ENCODE data around the gene SLC35F1. TPM values are rescaled to one million over a fixed set of nuclear protein-coding genes. Genes with fewer than 3 reads are reported as not detected.

The SLC35F1 gene
- total and polyA plus RNA-seq, 3 donors from 2014 or later, result 1.4 to 1.8 (median 1.6) TPM

DNA sequence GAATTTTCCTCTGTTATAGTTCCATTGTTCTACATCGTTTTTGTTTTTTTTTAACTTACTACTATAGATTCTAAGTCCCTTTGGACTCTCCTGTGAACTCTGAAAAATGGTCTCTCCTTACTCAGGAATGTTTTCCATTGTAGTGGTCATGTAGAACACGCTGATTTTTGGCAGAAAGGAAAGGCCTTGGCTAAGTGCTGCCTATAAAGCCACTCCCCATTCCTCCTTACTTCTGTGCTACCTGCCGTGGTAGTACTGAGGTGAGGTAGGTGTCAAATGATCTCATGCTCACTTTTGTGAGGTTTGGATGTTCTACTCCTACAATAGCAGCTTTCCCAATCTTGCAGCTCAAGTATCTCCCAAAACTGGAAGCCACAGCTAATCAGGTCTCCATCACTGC is 270.7 kb downstream of the SLC35F1 start:
- no peak for DNase-seq
- intact Hi-C loops (cut with DNase I; ENCODE audit: low total_unique reads), result no loop called here
- 78 to 83% methylated on average over 3 of the region's 3 CpGs for whole genome bisulfite sequencing, 2 donors

DNA sequence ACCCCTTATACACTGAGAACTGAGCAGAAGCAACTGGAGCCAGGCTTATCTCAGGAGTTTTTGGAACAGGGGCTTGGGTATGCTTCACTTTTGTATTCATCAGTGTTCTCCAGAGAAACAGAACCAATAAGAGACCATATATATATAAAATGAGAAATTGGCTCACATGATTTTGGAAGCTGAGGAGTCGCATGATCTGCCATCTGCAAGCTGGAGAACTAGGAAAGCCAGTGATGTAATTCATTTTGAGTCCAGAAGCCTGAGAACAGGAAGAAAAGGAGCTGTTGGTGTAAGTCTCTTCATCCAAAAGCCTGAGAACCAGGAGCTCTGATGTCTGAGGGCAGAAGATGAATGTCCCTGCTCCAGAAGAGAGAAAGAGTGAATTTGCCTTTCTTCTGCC is 272.0 kb downstream of the SLC35F1 start:
- H3K4me3 ChIP-seq, result no peak overlapping the region
- H3K36me3 ChIP-seq (ENCODE audit: low read depth, missing control alignments), result no peaks in the 10 kb centered on the region
- TF ChIP-seq, protein P1, sequence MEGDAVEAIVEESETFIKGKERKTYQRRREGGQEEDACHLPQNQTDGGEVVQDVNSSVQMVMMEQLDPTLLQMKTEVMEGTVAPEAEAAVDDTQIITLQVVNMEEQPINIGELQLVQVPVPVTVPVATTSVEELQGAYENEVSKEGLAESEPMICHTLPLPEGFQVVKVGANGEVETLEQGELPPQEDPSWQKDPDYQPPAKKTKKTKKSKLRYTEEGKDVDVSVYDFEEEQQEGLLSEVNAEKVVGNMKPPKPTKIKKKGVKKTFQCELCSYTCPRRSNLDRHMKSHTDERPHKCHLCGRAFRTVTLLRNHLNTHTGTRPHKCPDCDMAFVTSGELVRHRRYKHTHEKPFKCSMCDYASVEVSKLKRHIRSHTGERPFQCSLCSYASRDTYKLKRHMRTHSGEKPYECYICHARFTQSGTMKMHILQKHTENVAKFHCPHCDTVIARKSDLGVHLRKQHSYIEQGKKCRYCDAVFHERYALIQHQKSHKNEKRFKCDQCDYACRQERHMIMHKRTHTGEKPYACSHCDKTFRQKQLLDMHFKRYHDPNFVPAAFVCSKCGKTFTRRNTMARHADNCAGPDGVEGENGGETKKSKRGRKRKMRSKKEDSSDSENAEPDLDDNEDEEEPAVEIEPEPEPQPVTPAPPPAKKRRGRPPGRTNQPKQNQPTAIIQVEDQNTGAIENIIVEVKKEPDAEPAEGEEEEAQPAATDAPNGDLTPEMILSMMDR (IDR thresholded peaks at IDR 0.05), result no peak
- TF ChIP-seq POLR2A (IDR thresholded peaks at IDR 0.05), result no peak
- DNase-seq, result no peak
- intact Hi-C loops (cut with DNase I; ENCODE audit: low total_unique reads), result no loop called here
- no peaks in the 10 kb centered on the region for H3K4me1 ChIP-seq
- no peak overlapping the region for H3K27ac ChIP-seq
- no peaks in the 10 kb centered on the region for H3K9me3 ChIP-seq
- 80 to 94% methylated on average over 1 of the region's 1 CpG for WGBS, 2 donors
- H3K27me3 ChIP-seq, result no peaks in the 10 kb centered on the region

More for the DNA sequence above, 270.7 kb downstream of the SLC35F1 start:
- no peak for TF ChIP-seq POLR2A (IDR thresholded peaks at IDR 0.05)
- TF ChIP-seq, protein P1 (IDR thresholded peaks at IDR 0.05), result no peak
- no peak overlapping the region for H3K4me3 ChIP-seq
- no peaks in the 10 kb centered on the region for H3K9me3 ChIP-seq
- no peaks in the 10 kb centered on the region for H3K4me1 ChIP-seq
- no peaks in the 10 kb centered on the region for H3K36me3 ChIP-seq (ENCODE audit: low read depth, missing control alignments)
- H3K27ac ChIP-seq, result no peak overlapping the region
- H3K27me3 ChIP-seq, result no peaks in the 10 kb centered on the region

DNA sequence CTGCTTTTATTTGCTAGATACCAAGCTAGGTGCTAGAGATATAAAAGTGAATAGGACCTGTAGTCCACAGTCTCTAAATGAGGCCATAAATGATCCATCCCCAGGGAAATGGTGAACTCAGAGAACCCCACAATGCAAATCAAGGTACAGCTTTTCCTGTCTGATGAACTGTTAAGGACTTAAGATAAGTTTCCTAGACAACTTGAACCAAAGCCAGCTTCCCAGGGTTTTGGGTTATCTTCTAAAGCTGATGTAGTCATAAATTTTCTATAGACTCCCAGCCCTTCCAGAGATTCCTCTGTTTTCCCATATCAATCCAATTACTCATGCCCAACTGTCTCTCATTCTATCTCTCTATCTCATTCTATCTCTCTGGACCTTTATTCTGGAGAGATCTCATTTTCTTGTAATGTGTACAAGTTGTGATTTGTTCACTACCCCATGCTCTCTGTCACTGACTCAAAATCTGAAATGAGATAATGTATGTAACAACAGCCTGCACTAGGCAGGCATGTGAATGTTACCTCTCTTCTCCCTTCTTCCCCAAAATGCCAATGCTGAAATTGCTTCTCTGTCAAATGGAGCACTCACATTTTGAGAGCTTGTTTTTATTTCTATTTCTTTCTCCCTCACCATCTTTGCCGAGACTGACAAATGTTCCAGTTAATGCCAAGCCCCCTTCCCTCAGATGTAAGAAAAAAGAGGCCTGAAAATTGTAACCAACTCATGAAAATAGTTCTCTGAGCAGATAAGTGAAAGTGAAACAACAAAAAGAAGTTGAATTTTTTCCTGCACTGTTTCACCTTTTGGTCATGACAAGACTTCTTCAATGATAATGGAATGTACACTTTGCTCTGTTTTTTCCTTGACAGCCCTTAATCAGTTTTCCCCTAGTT is 279.9 kb downstream of the SLC35F1 start:
- TF ChIP-seq, protein P1 (IDR thresholded peaks at IDR 0.05), result no peak
- TF ChIP-seq POLR2A (IDR thresholded peaks at IDR 0.05), result no peak
- peaks cover 7% of the 10 kb centered on the region for H3K4me1 ChIP-seq
- WGBS, 2 donors, result 18 to 30% methylated on average over 1 of the region's 1 CpG
- H3K4me3 ChIP-seq, result no peak overlapping the region
- intact Hi-C loops (cut with DNase I; ENCODE audit: low total_unique reads), result no loop called here
- H3K36me3 ChIP-seq (ENCODE audit: low read depth, missing control alignments), result no peaks in the 10 kb centered on the region
- H3K27me3 ChIP-seq, result no peaks in the 10 kb centered on the region
- no peak overlapping the region for H3K27ac ChIP-seq
- DNase-seq, result no peak
- no peaks in the 10 kb centered on the region for H3K9me3 ChIP-seq

DNA sequence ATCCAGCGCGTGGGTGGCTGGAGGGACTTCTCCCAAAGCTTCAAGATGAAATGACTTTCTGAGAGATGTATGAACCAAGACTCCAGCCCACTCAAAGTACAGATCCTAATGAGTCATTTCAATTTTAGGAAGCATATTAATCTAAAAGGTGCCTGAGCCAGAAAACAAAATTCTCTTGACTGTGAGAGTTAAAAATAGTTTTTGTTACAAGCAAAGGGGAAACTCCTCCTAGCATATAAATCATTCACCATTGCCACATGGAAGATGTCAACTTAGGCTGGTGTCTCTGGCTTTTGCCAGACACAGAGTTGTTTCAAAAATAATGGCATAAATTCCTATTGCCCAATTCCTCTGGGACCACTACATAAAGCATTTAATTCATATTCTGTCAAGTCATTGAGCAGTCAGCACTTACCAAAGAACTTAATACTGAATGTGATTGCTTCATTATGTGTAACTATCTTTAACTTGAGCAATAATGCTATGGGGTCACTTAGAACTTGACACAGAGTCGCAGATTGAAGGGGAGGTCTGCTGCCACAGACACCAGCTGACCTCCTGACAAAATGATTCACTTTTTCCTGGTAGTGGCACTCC is 280.6 kb downstream of the SLC35F1 start:
- Histone ChIP-seq H3K36me3 (ENCODE audit: low read depth, missing control alignments) (no peaks in the 10 kb centered on the region), H3K4me3 (no peak overlapping the region), H3K27me3 (no peaks in the 10 kb centered on the region), H3K27ac (no peak overlapping the region), H3K9me3 (no peaks in the 10 kb centered on the region), H3K4me1 (peaks cover 7% of the 10 kb centered on the region)
- no peak for DNase-seq
- TF ChIP-seq, protein P1 (IDR thresholded peaks at IDR 0.05), result no peak
- TF ChIP-seq POLR2A (IDR thresholded peaks at IDR 0.05), result no peak
- 26 to 40% methylated on average over 3 of the region's 3 CpGs for WGBS, 2 donors
- intact Hi-C loops (cut with DNase I; ENCODE audit: low total_unique reads), result no loop called here

Measured in testis (tissue), 3 donors.